Eye (tissue), 1 donor: ENCODE data around the gene GLA.

Experiments used
- DNase-seq: peaks from one replicate; pipeline ENCODE4 v3.0.0-alpha.2; 2015

Gene GLA

DNA sequence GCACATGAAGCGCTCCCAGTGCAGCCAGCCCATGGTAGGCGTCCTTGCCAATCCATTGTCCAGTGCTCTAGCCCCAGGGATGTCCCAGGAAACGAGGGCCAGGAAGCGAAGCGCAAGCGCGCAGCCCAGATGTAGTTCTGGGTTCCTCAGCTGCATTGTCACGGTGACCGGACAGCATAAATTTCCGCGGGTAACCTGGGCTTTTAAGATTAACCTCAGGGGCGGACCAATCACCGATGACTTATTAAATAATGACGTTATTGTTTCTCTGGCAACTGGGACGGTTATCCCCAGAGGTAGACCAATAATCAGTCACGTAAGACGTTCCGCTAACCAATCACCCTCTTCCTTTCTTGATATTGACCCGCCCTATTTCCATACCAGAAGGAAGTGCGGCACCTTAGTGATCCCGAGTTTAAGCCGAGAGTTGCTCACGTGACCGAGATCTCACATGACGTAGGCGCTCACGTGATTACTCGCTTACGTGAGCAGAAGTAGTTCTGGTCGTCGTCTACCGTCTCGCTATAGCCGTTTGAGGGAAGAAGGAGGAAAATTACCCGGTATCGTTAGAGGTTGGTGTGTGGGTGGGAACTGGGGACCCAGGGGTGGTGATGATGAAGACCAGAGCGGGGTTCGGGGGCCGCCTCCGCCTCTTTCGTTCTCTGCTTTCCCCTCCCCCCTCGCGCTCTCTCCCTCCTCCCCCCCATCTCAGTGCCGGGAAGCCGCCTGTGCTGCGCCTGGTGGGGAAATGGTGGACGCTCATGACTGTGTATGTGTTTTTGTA, at the start of gene GLA, which contains the start of gene HNRNPH2:
Gene GLA (minus strand): TSS at position 178 of the 784 bp plus-strand sequence. CDS start 22 bp downstream, at position 156.
Gene HNRNPH2 (plus strand): TSS at position 475 of the 784 bp plus-strand sequence. CDS start 3,767 bp downstream, outside the sequence.
- peak; percentile 98 for DNase-seq

DNA sequence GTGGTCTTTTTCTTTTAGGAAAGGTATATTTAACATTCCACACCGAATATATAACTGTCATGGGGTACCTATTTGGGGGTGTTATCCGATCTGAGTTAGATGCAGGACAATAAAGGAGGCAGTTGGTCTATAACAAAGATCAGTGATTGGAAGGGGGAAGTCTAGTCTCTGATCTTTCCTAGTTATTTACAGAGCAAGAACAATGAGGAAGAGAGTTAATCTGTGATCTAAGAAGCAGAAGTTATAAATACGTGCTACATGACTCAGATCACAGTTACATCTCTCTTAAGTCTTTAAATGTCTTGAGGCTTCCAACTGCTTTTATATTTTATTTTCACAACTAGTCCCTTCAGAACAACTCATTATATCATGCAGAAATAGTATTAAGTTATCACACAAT, 44.3 kb upstream of the GLA start:
- DNase-seq, result no peak

DNA sequence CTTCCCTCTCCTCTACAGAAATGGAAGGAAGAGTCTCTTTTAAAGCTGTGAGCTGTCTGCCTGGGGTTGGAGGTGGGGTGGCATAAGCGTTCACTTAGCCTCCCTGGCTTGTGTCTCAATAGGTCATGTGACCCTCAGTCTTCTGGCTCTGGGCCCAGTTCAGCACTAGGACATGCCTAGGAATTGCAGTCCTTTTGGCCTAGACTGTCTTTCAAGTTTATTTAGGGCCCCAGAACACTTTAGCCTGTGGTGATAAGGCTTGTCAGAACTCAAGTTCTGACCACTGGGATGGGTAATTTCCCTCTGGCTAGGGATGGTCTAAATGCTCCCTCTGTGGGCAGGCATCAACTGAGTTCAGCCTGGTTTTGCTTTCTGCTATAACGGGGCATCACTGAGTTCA, 43.2 kb upstream of the GLA start:
- no peak for DNase-seq

DNA sequence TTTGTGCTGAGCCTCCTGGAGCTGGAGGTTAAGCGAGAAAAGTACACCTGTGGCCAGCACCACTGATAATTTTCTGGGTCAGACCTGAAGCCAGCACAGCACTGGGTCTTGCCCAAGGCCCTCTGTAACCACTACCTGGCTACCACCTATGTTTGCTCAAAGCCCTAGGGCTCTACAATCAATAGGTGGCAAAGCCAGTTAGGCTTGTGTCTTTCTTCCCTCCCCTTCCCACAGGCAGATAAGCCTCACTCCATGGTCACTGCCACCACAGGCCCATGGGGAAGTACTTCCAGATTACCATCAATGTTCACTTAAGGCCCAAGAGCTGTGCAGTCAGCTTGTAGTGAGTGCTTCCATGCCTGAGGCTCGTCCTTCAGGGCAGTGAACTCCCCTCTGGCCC, 42.4 kb upstream of the GLA start:
- no peak for DNase-seq

DNA sequence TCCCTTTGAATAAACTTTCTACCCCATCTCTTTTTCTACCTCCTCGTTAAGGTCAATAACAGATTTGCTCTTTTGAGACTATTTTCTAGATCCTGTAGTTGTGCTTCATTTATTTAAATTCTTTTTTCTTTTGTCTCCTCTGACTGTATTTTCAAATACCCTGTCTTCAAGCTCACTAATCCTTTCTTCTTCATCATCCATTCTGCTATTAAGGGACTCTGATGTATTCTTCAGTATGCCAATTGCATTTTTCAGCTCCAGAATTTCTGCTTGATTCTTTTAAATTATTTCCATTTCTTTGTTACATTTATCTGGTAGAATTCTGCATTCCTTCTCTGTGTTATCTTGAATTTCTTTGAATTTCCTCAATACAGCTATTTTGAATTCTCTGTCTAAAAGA, 41.6 kb upstream of the GLA start:
- no peak for DNase-seq

DNA sequence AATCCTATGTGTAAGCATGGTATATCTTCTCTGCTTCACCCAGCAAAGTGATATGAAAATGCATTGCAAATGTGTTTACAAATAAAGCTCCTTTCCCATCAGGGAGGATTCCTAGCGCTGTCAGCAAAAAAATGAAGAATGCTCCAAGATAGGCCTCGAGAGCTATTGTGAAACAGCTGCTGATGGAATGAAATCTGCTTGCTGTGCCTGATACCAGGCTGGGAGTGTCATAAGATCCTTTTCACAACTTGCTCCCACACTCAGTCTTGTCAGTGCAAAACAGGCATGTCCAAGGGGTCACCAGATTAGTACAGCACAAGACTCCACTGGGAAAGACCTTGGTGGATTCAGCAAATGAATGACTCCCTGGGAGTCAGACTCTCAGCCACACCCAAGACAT, 34.4 kb upstream of the GLA start:
- DNase-seq, result no peak

DNA sequence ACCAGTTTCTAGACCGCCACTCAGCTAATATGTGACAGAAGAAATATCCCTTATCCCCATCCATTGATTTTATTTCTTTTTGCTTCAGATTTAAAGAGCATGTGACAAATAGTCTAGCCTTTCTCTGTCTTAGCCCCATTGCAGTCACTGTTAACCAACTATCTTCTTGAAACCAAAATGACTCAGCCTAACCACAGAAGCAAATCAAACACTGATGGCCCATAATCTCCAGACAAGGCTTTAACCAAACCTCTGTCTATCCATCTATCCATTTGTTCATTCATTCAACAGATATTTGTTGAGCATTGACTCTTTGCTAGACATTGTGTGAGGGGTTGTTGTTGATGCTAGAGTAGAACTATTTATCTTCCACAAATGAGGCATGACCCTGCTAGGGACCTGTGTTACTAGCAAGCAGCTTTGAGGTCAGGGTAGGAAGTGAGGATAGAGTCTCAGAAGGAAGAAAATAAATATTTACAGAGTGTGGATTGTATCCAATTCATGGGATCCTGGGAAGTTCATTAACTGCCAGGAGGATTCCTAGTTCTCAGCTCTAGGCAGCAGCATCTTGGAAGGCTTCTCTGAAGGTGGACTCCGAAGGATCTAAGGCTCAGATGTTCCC, 22.8 kb upstream of the GLA start:
- no peak for DNase-seq

DNA sequence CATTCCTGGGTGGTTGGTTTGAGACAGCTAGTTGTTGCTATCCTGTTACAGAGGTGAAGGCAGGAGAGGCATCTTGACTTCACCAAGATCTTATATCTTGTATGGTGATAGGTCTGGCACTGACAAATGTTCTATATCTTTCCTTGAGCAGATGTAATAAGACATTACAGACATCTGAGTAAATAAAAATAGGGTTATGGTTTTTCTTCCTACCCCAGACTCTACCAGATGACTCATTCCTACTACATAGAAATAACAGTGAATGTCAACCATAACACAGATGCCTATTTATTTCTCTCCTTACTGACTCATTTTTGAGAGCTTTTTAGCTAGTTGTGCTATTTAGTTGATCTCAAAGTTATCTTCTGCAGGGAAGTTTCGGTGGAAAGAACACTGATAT, 22.2 kb upstream of the GLA start:
- no peak for DNase-seq

DNA sequence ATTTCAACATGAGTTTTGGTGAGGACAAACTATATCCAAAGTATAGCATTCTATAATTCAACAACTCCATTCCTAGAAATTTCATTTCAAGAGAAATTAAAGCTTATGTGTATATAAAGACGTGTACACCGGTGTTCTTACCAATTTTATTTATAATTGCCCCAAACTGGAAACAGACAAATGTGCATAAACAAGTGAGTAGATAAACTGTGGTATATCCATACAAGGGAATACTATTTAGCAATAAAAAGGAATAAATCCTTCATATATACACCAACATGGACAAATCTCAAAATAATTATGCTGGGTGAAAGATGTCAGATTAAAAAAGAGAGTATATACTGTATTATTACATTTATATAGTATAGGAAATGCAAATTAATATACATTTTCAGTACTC, 20.2 kb upstream of the GLA start:
- DNase-seq, result no peak

DNA sequence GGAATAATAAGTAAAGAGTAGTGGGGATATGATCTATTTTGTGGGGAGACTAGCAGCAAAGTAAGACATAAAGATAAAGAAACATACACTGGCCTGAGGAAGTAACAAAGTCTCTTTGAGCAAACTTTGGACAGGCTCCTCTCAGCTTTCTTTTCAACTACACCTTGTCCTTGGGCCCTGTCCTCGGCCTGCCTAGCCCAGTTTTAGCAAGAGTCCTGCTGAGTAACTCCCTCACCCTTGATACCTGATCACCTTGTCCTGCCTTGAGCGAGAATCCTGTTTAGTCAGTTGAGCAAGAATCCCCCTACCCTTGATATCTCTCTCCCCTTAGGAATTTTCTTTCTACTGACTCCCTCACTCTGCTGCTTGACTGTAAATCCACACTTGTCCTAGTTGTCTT, 11.8 kb upstream of the GLA start:
- no peak for DNase-seq

DNA sequence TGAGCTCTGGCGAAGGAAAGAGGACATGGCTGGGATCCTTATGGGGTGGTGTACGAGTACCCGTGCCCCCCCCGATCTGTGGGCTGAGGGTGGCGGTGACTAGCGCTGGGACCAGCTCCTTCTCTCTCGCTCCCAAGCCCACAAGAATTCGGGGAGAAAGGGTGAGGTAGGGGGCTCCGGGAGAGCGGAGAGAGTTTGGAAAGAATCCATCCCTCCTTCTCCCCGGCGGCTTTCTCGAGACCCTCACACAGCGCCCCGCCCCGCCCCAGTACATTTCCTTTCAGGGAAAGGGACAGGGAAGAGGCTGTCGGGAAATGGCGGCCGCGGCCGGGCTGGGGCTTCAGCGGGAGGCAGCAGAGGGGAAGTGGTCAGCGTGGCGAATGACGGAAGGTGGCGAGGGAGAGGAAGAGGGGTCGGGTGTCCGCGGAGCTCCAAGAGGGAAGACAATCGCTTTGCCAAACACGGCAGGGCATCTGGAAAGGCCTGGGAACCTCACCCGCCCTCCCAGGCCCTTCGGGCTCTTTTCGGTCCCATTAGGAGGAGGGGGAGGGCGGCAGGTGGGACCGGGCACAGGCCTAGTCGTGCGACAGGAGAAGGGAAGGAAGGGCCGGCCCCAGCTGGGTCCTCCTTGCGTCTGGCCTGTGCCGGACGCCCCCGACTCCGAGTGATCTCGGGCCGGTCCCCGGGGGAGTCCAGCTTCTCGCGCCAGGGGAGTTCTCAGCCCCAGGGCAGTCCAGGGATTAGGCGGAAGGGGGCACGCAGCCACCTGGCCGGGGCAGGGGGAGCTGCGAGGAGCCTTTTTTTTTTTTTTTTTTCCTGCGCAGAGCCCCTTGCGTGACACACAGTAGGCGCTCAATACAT, 10.5 kb upstream of the GLA start:
- peak; percentile 85 for DNase-seq

DNA sequence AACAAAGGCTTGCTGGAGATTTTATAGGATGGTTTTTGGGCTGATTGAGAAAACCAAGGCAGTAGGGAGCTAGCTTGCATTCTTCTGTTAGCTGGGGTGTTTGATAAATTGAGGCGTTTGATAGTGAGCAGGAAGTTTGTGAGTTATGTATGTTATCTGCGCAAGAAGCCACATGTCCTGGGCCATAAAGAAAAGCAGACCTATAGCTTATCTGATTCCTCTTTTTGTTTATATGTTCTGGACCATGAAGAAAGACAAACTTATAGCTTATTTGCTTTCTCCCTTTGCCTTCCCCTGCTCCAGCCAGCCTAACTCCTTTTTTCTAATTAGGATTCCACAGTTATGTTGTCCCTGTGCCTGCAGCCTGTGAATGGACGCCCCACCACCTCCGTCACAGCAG, 9.5 kb upstream of the GLA start:
- peak; percentile 1 for DNase-seq

DNA sequence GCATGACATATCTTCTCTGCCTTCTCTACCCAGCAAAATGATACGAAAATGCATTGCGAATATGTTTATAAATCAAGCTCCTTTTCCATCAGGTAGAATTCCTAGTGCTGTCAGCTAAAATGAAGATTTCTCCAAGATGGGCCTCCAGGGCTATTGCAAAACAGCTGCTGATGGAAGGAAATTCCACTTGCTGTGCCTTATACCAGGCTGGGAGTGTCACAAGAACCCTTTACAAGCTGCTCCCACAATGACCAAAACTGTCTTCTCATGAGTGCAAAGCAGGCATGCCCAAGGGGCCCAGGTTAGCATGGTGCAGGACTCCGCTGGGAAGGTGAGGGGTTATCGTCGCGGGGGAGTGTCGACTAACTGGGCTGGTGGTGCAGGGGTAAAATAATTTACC, 9.0 kb upstream of the GLA start:
- DNase-seq, result no peak

DNA sequence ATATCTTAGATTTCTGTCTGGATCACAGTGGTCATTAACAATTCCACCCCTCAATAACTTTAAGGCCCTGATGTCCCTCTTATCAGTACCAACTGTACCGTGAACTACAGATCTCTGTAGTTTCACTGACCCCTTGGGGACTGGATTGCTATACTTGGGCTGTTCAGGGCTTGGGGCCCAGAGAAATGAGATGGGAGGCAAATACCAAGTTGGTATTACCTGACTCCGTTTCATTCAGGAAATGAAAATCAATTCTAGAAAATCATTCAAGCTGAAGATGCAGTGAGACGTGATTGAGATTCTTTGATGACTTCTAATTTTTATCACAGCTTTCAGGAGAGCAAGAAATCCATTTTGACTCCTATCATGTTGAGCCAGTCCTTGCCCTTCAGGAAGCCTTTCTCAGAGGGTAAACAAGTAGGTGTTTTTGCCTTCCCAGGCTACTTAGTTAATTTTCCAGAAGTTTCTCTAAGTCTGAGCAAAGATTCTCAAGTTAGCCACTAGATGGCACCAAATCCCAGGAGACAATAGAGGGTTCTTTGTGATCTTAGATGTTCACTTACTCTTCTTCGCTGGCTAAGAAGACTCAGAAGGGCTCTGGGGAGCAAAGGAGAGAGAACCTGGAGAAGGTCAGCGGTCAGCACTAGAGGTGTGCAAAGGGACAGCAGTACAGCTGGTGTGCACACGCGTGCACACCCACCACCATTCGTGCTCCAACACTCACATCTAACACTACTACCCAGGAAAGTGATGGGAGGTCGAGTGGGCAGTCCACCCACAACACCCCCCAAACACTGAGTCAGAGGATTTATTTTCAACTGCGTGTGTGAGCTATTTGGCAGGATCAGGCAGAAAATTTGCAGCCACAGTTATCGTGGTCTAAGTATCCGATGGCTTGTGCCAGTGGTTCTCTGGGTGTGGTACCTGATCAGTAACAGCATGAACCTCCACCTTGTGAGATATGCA, 7.7 kb upstream of the GLA start:
- peak; percentile 89 for DNase-seq

DNA sequence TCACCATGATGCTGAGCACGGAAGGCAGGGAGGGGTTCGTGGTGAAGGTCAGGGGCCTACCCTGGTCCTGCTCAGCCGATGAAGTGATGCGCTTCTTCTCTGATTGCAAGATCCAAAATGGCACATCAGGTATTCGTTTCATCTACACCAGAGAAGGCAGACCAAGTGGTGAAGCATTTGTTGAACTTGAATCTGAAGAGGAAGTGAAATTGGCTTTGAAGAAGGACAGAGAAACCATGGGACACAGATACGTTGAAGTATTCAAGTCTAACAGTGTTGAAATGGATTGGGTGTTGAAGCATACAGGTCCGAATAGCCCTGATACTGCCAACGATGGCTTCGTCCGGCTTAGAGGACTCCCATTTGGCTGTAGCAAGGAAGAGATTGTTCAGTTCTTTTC, 4.3 kb upstream of the GLA start:
- no peak for DNase-seq

DNA sequence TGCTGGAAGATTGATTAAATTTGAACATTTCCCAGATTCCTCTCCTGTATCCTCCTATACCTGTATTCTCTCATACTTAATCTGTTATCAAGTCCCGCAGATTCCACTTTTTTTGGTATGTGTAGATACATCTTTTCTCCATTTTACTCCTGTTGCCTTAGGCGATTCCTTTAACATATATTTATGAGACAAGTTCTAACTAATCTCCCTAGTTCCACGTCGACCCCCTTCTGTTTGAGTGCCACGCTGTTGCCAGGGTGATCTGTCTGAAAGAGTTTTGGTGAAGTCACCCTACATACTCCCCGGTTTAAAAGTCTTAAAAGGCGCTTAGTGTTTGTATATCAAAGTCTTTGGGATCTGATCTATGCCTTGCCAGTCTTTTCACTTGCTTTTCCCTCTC, 2.7 kb upstream of the GLA start:
- peak; percentile 1 for DNase-seq

DNA sequence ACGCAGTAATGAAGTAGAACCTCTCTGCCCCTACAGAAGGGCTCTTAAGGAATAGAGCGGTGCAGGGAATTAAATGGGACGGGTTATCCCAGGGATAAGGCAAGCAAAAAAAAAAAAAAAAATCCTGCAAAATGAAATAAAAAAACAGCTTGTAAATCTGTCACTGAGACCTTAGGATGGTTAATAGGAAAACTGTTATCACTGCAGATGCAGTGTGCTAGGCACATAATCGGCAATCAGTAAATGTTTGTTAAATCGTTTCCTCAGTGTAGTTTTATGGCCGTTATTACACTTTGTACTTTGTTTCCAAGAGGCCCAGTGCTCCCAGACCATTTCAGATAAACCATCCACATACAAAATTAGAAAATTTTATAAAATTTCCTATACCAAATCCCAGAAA, 1.3 kb upstream of the GLA start:
- DNase-seq, result no peak

DNA sequence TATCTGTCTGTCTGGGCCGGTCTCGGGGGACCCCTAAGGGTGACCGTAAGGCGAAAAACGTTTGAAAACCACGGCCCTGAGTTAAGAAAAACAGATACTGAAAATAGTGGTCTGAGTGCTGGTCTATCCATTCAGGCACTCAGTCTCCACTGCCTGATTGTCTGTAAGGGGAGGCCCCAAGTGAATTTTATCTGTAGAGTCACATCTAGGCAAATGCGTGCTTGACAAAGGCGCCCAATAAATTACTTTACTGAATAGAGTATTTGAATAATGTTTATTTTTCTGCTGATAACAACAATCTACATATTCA, 762 bp upstream of the GLA start:
- DNase-seq, result no peak

DNA sequence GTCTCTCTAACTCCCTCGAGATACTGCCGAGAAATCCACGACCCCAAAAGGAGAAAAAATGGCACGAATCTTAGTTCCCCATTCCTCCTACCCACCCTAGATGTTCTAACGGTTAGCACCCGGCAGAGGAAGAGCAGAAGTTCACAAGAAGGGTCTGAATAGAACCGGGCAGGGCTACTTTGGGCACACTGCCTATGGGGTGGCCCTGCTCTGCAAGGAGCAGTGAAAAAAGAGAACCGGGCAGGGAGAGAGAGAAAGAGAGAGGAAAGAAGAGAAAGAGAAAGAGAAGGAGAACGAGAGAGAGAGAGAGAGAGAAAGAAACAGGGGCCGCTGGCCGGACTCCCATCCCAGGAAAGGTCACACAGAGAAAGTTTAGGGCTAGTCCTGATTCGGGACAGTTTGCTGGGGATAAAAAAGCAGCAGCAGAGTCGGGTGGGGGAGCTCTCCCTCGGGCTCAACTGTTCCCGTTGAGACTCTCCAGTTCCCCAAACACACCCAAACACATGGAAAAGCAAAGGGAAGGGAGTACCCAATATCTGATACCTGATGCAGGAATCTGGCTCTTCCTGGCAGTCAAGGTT, 468 bp downstream of the GLA start:
- no peak for DNase-seq

DNA sequence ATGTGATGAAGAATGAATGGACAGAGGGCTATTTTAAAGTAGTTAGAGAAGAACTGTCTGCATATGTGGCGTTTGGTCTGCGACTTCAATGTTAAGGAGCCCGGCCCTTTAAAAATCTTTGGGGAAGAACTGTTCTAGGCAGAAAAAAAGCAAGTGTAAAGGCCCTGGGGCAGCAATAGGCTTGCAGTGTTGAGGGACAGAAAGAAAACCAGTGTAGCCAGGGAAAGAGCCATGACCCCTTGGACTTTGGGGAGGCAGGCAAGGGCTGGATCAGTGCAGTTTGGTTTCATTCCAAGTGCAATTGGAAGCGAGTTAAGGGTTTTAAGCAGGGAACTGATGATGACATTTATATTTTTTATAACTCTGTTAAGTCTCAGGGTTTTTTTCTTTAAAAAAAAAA, 7.9 kb downstream of the GLA start:
- no peak for DNase-seq

DNA sequence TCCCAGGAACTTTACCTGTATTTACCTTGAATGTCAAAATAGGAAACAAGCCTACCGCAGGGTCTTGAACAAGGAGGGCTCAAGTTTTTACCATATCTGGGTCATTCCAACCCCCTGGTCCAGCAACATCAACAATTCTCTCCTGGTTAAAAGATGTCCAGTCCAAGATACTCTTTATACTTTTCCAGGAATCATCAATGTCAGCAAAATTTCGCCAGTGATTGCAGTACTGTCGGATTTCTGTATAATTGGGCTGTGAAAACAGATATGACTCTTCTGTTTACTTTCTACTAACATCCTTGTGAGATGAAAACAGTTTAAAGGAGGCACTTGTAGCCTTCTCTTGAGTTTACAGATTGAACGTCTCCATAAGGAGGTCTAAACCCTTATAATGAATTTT, 9.0 kb downstream of the GLA start:
- DNase-seq, result no peak

DNA sequence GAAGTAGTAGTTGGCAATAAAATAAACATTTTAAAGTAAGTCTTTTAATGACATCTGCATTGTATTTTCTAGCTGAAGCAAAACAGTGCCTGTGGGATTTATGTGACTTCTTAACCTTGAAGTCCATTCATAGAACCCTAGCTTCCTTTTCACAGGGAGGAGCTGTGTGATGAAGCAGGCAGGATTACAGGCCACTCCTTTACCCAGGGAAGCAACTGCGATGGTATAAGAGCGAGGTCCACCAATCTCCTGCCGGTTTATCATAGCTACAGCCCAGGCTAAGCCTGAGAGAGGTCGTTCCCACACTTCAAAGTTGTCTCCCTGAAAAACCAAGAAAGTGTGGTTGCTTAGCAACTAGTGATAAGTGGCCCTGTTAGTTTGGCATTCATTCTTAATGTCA, 9.9 kb downstream of the GLA start:
- DNase-seq, result no peak
